Activated B cell treated with CpG ODN at 0.5 μM for 24 hours (primary cell): ENCODE data around the gene LENG8. TPM values are rescaled to one million over a fixed set of nuclear protein-coding genes. Genes with fewer than 3 reads are reported as not detected.
"Not testable (repeated sequence)": the region's sequence is repeated elsewhere in the genome, so short reads cannot be mapped to it uniquely, and the experiment has no call there.

Experiments
- ATAC-seq: fragments of 200-7000 bp; cut with Tn5 transposase; one replicate; pipeline ENCODE4 v1.10.0; 2021; ENCODE audit warnings: low read depth, mild to moderate bottlenecking, moderate library complexity
- CTCF ChIA-PET: fragments of 350-600 bp; sonication (Branson Sonifier 250); formaldehyde crosslinking; loops from one replicate; lab custom pipeline; 2021; ENCODE audit warnings: antibody characterized with exemption; lab: Charles Lee
- POLR2A ChIA-PET: fragments of 350-600 bp; sonication (Branson Sonifier 250); formaldehyde crosslinking; loops from one replicate; lab custom pipeline; 2021; ENCODE audit warnings: antibody characterized with exemption; lab: Charles Lee
- DNase-seq: peaks from one replicate; pipeline ENCODE4 v3.0.0; 2022
- H3K27ac Mint-ChIP-seq: one replicate; pipeline ENCODE4 v1.8.0; 2020; ENCODE audit warnings: mixed read lengths
- H3K27me3 Mint-ChIP-seq: one replicate; pipeline ENCODE4 v1.8.0; 2021; ENCODE audit warnings: mixed read lengths
- H3K36me3 Mint-ChIP-seq: one replicate; pipeline ENCODE4 v1.8.0; 2021; ENCODE audit warnings: low read depth, mixed read lengths
- H3K4me1 Mint-ChIP-seq: one replicate; pipeline ENCODE4 v1.8.0; 2021; ENCODE audit warnings: mixed read lengths
- H3K4me3 Mint-ChIP-seq: one replicate; pipeline ENCODE4 v1.8.0; 2020; ENCODE audit warnings: mild to moderate bottlenecking, mixed read lengths
- H3K9me3 Mint-ChIP-seq: one replicate; pipeline ENCODE4 v1.8.0; 2020; ENCODE audit warnings: mixed read lengths
- CTCF ChIP-seq: fragments of 200-600 bp; IDR thresholded peaks from one replicate; pipeline ENCODE4 v1.8.0; 2022; ENCODE audit warnings: antibody characterized with exemption, mild to moderate bottlenecking
- intact Hi-C: fragments of 100-400 bp; cut with micrococcal nuclease; formaldehyde crosslinking; loops from one replicate; pipeline ENCODE4 v1.15.1; 2024
- total RNA-seq: library from RNA; stranded (reverse); gene quantifications from 2 replicates; pipeline ENCODE4 v1.2.3, GENCODE V29; 2022

Gene LENG8
- total RNA-seq, 1 donor from 2014 or later = 363 TPM

- peaks cover 8% of the 10 kb centered on the region for H3K4me1 Mint-ChIP-seq
- no peaks in the 10 kb centered on the region for H3K36me3 Mint-ChIP-seq
- ATAC-seq (no peak), DNase-seq (no peak)
- CTCF ChIA-PET = no interaction called here
- H3K4me3 Mint-ChIP-seq = no peak overlapping the region
- peaks cover 37% of the 10 kb centered on the region for H3K27me3 Mint-ChIP-seq
- H3K27ac Mint-ChIP-seq = no peak overlapping the region
- TF ChIP-seq CTCF = no peak
- intact Hi-C loops = no loop called here
- POLR2A ChIA-PET = no interaction called here
- H3K9me3 Mint-ChIP-seq = no peaks in the 10 kb centered on the region
These were observed 43.6 kb downstream of the LENG8 start for GRCh38 chr19:54492568-54492967.

DNA sequence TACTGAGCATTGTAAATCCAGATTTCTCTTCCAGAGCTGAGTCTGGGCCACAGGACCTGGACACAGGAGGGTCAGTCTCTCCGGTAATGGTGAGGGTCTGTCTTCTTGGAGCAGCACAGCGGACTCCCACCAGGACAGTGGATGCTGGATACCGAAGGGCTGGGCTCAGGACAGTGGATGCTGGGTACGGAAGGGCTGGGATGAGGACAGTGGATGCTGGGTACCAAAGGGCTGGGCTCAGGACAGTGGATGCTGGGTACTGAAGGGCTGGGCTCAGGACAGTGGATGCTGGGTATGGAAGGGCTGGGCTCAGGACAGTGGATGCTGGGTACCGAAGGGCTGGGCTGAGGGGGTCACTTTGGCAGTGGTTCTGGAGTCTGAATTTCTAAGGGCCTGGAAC, 44.1 kb downstream of the LENG8 start:
- H3K4me3 Mint-ChIP-seq, ATAC-seq, H3K27ac Mint-ChIP-seq, CTCF ChIA-PET, intact Hi-C loops, POLR2A ChIA-PET, DNase-seq, H3K9me3 Mint-ChIP-seq, H3K36me3 Mint-ChIP-seq: not testable (repeated sequence)
- peaks cover 37% of the 10 kb centered on the region for H3K27me3 Mint-ChIP-seq
- peaks cover 11% of the 10 kb centered on the region for H3K4me1 Mint-ChIP-seq

DNA sequence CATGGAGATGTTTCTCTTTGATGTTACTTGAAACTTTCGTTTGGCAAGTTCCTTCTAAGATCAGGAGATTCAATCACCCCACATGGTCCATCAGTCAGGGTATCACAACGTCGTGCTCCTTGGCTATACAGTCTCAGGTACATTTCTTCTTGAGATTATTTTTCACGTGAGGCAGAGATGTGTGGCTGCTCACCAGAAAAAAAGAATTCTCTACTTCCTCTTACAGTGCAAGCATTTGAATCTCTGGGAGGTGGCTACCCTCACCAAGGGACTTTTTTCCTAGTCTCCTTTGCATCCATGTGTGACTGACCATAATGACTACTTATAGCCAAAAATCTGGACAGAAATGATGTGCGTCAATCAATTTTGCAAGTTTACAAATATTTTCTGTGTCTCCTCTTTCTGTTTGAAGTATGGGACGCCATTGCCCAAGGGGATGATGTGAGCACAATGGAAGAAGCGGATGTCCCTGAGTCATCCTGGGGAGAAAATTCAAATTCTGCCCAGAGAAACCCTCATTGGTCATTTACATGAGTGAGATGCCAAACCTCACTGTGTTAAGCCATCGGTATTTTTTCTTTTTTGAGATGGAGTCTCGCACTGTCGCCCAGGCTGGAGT, 45.1 kb downstream of the LENG8 start:
- no peak overlapping the region for H3K4me3 Mint-ChIP-seq
- no peak for TF ChIP-seq CTCF
- H3K36me3 Mint-ChIP-seq = no peaks in the 10 kb centered on the region
- ChIA-PET CTCF (no interaction called here), POLR2A (no interaction called here)
- H3K4me1 Mint-ChIP-seq = peaks cover 12% of the 10 kb centered on the region
- DNase-seq (no peak), ATAC-seq (no peak)
- H3K27me3 Mint-ChIP-seq = peaks cover 40% of the 10 kb centered on the region
- no peak overlapping the region for H3K27ac Mint-ChIP-seq
- intact Hi-C loops = no loop called here
- no peaks in the 10 kb centered on the region for H3K9me3 Mint-ChIP-seq

DNA sequence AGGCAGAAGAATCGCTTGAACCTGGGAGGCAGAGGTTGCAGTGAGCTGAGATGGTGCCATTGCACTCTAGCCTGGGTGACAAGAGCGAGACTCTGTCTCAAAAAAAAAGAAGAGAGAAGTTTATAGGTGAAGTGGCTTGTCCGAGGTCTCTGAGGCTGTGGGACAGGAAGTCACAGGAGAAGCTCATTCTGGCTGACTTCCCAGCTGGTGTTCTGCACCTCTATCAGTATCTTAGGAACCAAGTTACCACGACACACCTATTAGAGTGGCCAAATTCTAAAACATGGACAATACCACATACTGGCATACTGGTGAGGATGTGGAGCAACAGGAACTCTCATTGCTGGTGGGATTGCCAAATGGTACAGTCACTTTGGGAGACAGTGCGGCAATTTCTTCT, 46.3 kb downstream of the LENG8 start:
- Mint-ChIP-seq H3K27me3 (peaks cover 45% of the 10 kb centered on the region), H3K4me1 (peaks cover 12% of the 10 kb centered on the region)
- H3K36me3 Mint-ChIP-seq, H3K27ac Mint-ChIP-seq, ATAC-seq, POLR2A ChIA-PET, H3K4me3 Mint-ChIP-seq, DNase-seq, CTCF ChIA-PET, intact Hi-C loops, H3K9me3 Mint-ChIP-seq: not testable (repeated sequence)

GRCh38 chr19:54497747-54498450, 48.9 kb downstream of the LENG8 start:
- H3K27me3 Mint-ChIP-seq = peaks cover 39% of the 10 kb centered on the region
- DNase-seq = not testable (repeated sequence)

GRCh38 chr19:54498451-54498772, 49.4 kb downstream of the LENG8 start:
- H3K4me1 Mint-ChIP-seq, CTCF ChIA-PET, H3K4me3 Mint-ChIP-seq, DNase-seq, H3K27ac Mint-ChIP-seq, intact Hi-C loops, H3K36me3 Mint-ChIP-seq, H3K9me3 Mint-ChIP-seq, POLR2A ChIA-PET: not testable (repeated sequence)
- ATAC-seq = peak; percentile 40
- H3K27me3 Mint-ChIP-seq = peaks cover 35% of the 10 kb centered on the region

More at GRCh38 chr19:54497747-54498450, 48.9 kb downstream of the LENG8 start:
- H3K9me3 Mint-ChIP-seq, H3K4me1 Mint-ChIP-seq, H3K36me3 Mint-ChIP-seq, CTCF ChIA-PET, POLR2A ChIA-PET, H3K27ac Mint-ChIP-seq, H3K4me3 Mint-ChIP-seq, intact Hi-C loops: not testable (repeated sequence)
- peak; percentile 50 for ATAC-seq

- peaks cover 21% of the 10 kb centered on the region for H3K27me3 Mint-ChIP-seq
- H3K9me3 Mint-ChIP-seq = peaks cover 2% of the 10 kb centered on the region
- POLR2A ChIA-PET = no interaction called here
- no peak for DNase-seq
- CTCF ChIA-PET = no interaction called here
- no peaks in the 10 kb centered on the region for H3K36me3 Mint-ChIP-seq
- TF ChIP-seq CTCF = no peak
- intact Hi-C loops = no loop called here
- no peak within 1 kb of the TSS for H3K27ac Mint-ChIP-seq
- no peak for ATAC-seq
- no peak within 1 kb of the TSS for H3K4me3 Mint-ChIP-seq
- peaks cover 16% of the 10 kb centered on the region for H3K4me1 Mint-ChIP-seq
These were observed 53.6 kb downstream of the LENG8 start, which contains the start of gene LAIR2 for GRCh38 chr19:54502518-54503048. LAIR2 (plus strand) TSS chr19:54502831; CDS start chr19:54502919, 88 bp downstream.

DNA sequence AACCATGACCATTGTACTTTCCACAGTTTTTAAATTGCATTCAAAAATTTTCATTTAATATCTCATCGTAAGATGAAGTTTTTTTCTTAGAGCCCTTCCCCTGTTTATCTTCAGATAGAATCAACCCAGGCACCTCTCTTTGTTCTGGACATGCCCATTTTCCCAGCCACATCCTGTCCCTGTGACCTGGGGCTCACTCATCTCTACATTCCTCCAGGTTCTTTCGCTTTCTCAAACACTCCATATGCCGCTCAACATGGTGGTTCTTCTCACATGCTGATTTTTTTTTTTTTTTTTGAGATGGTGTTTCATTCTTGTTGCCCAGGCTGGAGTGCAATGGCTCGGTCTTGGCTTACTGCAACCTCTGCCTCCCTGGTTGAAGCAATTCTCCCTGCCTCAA, 56.5 kb downstream of the LENG8 start:
- DNase-seq, H3K4me3 Mint-ChIP-seq, H3K9me3 Mint-ChIP-seq, ATAC-seq, CTCF ChIA-PET, intact Hi-C loops, H3K27ac Mint-ChIP-seq, POLR2A ChIA-PET, H3K36me3 Mint-ChIP-seq: not testable (repeated sequence)
- peaks cover 11% of the 10 kb centered on the region for H3K27me3 Mint-ChIP-seq
- peaks cover 23% of the 10 kb centered on the region for H3K4me1 Mint-ChIP-seq
